Central memory CD8-positive, alpha-beta T cell (primary cell): Measurements from ENCODE around the gene PTEN.

Experiments
- ATAC-seq: fragments of 150-1000 bp; cut with Tn5 transposase; replicated peaks from 2 replicates; pipeline ENCODE4 v1.10.0; 2022; ENCODE audit warnings: mild to moderate bottlenecking, moderate FRiP score, moderate number of reproducible peaks; ENCODE audit not compliant: poor library complexity, severe bottlenecking; ENCODE audit errors: extremely low read depth
- DNase-seq, 2 donors: peaks; one replicate each; pipeline ENCODE4 v3.0.0; 2021; ENCODE audit warnings: low spot score in 2 of 2
- H3K27ac Mint-ChIP-seq: one replicate; pipeline ENCODE4 v1.8.0; 2022; ENCODE audit warnings: low read depth, mild to moderate bottlenecking, moderate library complexity, mixed read lengths
- H3K27me3 Mint-ChIP-seq: one replicate; pipeline ENCODE4 v1.8.0; 2022; ENCODE audit warnings: mixed read lengths
- H3K36me3 Mint-ChIP-seq: one replicate; pipeline ENCODE4 v1.8.0; 2022; ENCODE audit warnings: mild to moderate bottlenecking, moderate library complexity, mixed read lengths; ENCODE audit not compliant: insufficient read depth
- H3K4me1 Mint-ChIP-seq: one replicate; pipeline ENCODE4 v1.8.0; 2022; ENCODE audit warnings: mixed read lengths
- H3K4me3 Mint-ChIP-seq: one replicate; pipeline ENCODE4 v1.8.0; 2022; ENCODE audit warnings: mild to moderate bottlenecking, moderate library complexity, mixed read lengths
- H3K9me3 Mint-ChIP-seq: one replicate; pipeline ENCODE4 v1.8.0; 2022; ENCODE audit warnings: mixed read lengths

The PTEN gene

GRCh38 chr10:87979847-87980246 lies 116.4 kb downstream of the PTEN start:
- Mint-ChIP-seq H3K4me3 (no peak overlapping the region), H3K27me3 (peaks cover 17% of the 10 kb centered on the region), H3K27ac (no peak overlapping the region)

GRCh38 chr10:87983716-87984115 lies 120.3 kb downstream of the PTEN start:
- DNase-seq: no peak
- H3K36me3 Mint-ChIP-seq: no peaks in the 10 kb centered on the region
- H3K27me3 Mint-ChIP-seq: peaks cover 17% of the 10 kb centered on the region
- no peak overlapping the region for H3K4me3 Mint-ChIP-seq
- H3K4me1 Mint-ChIP-seq: no peaks in the 10 kb centered on the region
- H3K9me3 Mint-ChIP-seq: no peaks in the 10 kb centered on the region
- H3K27ac Mint-ChIP-seq: no peak overlapping the region
- no peak for ATAC-seq

More at GRCh38 chr10:87979847-87980246, 116.4 kb downstream of the PTEN start:
- H3K9me3 Mint-ChIP-seq: no peaks in the 10 kb centered on the region
- no peak for DNase-seq
- no peaks in the 10 kb centered on the region for H3K36me3 Mint-ChIP-seq
- ATAC-seq: no peak
- H3K4me1 Mint-ChIP-seq: no peaks in the 10 kb centered on the region

GRCh38 chr10:87987206-87987605 lies 123.8 kb downstream of the PTEN start:
- ATAC-seq: no peak
- Mint-ChIP-seq H3K27ac (no peak overlapping the region), H3K4me1 (no peaks in the 10 kb centered on the region), H3K9me3 (no peaks in the 10 kb centered on the region), H3K27me3 (peaks cover 17% of the 10 kb centered on the region), H3K36me3 (no peaks in the 10 kb centered on the region), H3K4me3 (no peak overlapping the region)
- no peak for DNase-seq

GRCh38 chr10:87991946-87992345 lies 128.5 kb downstream of the PTEN start:
- Mint-ChIP-seq H3K27me3 (no peaks in the 10 kb centered on the region), H3K4me3 (no peak overlapping the region), H3K4me1 (peaks cover 4% of the 10 kb centered on the region), H3K36me3 (no peaks in the 10 kb centered on the region), H3K9me3 (no peaks in the 10 kb centered on the region), H3K27ac (no peak overlapping the region)
- DNase-seq: no peak
- ATAC-seq: no peak

GRCh38 chr10:88004451-88004850 lies 141.0 kb downstream of the PTEN start:
- H3K4me1 Mint-ChIP-seq: no peaks in the 10 kb centered on the region
- H3K27ac Mint-ChIP-seq: no peak overlapping the region
- H3K27me3 Mint-ChIP-seq: no peaks in the 10 kb centered on the region
- DNase-seq (no peak), ATAC-seq (no peak)
- peaks cover 4% of the 10 kb centered on the region for H3K9me3 Mint-ChIP-seq
- no peaks in the 10 kb centered on the region for H3K36me3 Mint-ChIP-seq
- no peak overlapping the region for H3K4me3 Mint-ChIP-seq

GRCh38 chr10:88006261-88006660 lies 142.8 kb downstream of the PTEN start:
- no peak overlapping the region for H3K27ac Mint-ChIP-seq
- DNase-seq: no peak
- peaks cover 4% of the 10 kb centered on the region for H3K9me3 Mint-ChIP-seq
- no peaks in the 10 kb centered on the region for H3K36me3 Mint-ChIP-seq
- H3K4me3 Mint-ChIP-seq: no peak overlapping the region
- no peaks in the 10 kb centered on the region for H3K27me3 Mint-ChIP-seq
- no peaks in the 10 kb centered on the region for H3K4me1 Mint-ChIP-seq
- ATAC-seq: no peak

- Mint-ChIP-seq H3K9me3 (peaks cover 4% of the 10 kb centered on the region), H3K27ac (no peak overlapping the region), H3K27me3 (no peaks in the 10 kb centered on the region), H3K4me3 (no peak overlapping the region), H3K4me1 (no peaks in the 10 kb centered on the region), H3K36me3 (no peaks in the 10 kb centered on the region)
- DNase-seq: no peak
- ATAC-seq: no peak
These were observed 145.5 kb downstream of the PTEN start for GRCh38 chr10:88008866-88009470.

GRCh38 chr10:88012641-88013040 lies 149.2 kb downstream of the PTEN start:
- no peak for ATAC-seq
- Mint-ChIP-seq H3K36me3 (no peaks in the 10 kb centered on the region), H3K9me3 (no peaks in the 10 kb centered on the region), H3K4me3 (no peak overlapping the region), H3K27me3 (no peaks in the 10 kb centered on the region), H3K27ac (no peak overlapping the region), H3K4me1 (no peaks in the 10 kb centered on the region)
- DNase-seq: no peak

GRCh38 chr10:88017781-88018180 lies 154.4 kb downstream of the PTEN start:
- Mint-ChIP-seq H3K4me1 (no peaks in the 10 kb centered on the region), H3K27me3 (no peaks in the 10 kb centered on the region), H3K9me3 (no peaks in the 10 kb centered on the region), H3K27ac (no peak overlapping the region), H3K4me3 (no peak overlapping the region), H3K36me3 (no peaks in the 10 kb centered on the region)
- ATAC-seq: no peak
- DNase-seq: no peak

- Mint-ChIP-seq H3K36me3 (no peaks in the 10 kb centered on the region), H3K9me3 (no peaks in the 10 kb centered on the region), H3K27me3 (no peaks in the 10 kb centered on the region), H3K4me1 (no peaks in the 10 kb centered on the region), H3K4me3 (no peak overlapping the region), H3K27ac (no peak overlapping the region)
- DNase-seq: no peak
- no peak for ATAC-seq
These were observed 156.3 kb downstream of the PTEN start for GRCh38 chr10:88019753-88020152.
